ENCODE data around the gene SLC15A3.

The SLC15A3 gene

DNA sequence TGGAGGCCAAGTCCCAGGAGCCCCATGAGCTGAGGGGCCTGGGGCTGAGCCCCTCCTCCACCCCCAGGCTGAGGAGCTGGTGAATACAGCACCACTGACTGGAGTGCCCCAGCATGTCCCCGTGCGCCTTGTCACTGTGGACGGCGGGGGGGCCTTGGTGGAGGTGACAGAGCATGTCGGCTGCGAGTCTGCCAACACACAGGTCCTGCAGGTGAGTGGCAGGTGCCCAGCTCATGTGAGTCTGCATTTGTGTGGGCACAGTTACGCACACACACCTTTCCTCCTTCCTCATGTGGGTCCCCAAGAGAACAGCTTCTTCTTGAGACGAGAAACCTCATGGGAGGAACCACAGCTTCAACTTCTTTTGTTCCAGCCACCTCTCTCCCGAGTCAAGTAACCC lies 20.1 kb downstream of the SLC15A3 start:
- DNase-seq: no peak

DNA sequence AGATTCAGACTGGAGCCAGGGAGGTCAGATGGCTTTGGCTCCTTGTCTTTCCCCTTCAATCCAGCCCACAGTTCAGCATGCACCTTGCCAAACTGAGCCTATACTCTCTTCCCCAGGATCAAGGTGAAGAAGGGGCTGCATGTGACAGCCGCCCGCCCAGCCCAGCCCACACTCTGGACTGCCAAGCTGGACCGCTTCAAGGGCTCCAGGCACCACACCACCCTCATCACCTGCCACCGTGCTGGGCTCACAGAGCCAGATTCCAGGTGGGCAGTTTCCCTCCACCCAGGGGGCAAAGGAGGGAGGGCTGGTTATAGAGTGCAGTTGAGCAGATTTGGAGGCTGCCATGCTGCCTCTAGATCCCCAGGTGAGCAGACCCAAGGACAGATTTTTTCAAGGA lies 21.6 kb downstream of the SLC15A3 start:
- no peak for DNase-seq

DNA sequence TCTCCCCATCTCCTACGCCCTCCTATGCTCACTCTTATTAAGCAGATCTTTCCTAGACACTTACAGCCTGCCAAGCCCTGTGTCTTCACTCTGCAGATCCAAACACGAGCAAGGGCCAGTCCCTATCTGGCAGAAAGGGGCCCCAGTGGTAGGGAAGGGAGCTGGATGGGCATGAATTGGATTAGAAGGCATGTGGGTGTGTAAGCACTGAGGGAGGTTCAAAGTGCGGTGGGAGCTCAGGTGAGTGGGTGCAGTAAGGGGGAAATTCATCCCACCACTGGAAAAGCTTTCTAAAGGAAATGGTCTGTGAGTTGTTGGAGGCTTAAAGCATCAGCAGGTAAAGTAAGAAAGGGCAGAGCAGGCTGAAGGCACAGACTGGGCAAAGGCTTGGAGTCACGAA lies 22.2 kb downstream of the SLC15A3 start:
- DNase-seq: no peak

DNA sequence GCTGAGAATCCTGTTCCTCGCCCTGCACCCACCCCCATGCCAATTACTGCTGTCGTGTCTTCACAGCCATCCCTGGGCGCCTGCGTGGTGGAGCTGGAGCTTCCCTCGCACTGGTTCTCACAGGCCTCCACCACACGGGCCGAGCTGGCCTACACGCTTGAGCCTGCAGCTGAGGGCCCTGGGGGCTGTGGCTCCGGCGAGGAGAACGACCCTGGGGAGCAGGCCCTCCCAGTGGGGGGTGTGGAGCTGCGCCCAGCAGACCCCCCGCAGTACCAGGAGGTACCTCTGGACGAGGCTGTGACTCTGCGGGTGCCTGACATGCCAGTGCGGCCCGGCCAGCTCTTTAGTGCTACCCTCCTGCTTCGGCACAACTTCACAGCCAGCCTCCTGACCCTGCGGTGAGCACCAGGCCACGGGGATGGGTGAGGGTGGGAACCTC lies 23.4 kb downstream of the SLC15A3 start:
- peak in 1 of 58 donors; percentile 15 for DNase-seq

DNA sequence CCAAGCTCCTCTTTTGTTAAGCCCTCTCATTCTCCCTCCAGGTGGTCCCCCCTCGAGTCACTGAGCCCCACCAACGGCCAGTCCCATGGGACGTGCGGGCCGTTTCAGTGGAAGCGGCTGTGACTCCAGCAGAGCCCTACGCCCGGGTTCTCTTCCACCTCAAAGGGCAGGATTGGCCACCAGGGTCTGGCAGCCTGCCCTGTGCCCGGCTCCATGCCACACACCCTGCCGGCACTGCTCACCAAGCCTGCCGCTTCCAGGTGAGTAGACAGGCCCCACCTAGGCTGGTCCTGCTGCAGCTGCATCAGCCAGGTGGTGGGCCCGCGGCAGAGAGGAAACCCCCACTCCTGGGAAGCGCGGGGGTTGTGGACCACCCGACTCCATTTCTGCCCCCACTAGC lies 24.4 kb downstream of the SLC15A3 start:
- DNase-seq: no peak

DNA sequence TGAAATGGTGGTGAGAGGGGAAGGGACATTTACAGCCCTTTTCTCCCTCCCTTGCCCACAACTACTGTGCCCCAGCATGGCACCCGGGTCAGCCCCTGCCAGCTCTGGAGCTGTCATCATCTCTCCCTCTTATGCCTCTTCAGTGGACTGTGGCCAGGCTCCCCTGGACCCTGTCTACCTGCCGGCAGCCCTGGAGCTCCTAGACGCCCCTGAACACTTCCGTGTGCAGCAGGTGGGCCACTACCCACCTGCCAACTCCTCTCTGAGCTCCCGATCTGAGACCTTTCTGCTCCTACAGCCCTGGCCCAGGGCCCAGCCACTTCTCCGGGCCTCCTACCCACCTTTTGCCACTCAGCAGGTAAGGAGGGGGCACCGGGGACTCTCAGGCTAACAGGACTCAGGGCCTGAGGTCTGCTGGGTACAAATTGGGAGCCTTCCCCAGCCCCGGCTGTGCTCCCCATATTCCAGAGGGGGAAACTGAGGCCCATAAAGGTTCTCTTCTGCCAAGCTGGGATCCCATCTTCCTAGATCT lies 24.8 kb downstream of the SLC15A3 start:
- no peak for DNase-seq

DNA sequence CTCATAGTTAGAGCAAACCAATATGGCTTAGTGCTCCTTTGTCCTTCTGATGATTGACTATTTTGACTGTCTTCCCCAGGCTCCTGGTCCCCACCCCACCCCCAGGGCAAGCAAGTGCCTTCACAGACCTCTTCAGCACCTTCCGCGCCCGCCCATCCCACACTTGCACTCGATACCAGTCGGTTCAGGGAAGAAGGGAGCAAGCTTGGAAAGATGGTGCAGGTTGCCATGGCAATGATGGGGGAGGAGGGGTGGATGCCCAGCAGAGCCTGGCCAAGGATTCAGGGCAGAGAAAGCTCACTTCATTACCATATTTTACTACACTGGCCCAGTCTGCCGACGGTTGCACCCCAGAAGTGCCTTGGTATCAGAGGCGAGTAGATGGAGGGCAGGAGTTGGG lies 25.5 kb downstream of the SLC15A3 start:
- peak in 22 of 58 donors; percentile 10 to 70 (median 42) for DNase-seq

GRCh38 chr11:60925868-60926267 lies 26.1 kb downstream of the SLC15A3 start:
- DNase-seq: no peak

- DNase-seq: peak in 5 of 58 donors; percentile 11 to 60 (median 49)
Observed at GRCh38 chr11:60924906-60925853, 26.8 kb downstream of the SLC15A3 start.

DNA sequence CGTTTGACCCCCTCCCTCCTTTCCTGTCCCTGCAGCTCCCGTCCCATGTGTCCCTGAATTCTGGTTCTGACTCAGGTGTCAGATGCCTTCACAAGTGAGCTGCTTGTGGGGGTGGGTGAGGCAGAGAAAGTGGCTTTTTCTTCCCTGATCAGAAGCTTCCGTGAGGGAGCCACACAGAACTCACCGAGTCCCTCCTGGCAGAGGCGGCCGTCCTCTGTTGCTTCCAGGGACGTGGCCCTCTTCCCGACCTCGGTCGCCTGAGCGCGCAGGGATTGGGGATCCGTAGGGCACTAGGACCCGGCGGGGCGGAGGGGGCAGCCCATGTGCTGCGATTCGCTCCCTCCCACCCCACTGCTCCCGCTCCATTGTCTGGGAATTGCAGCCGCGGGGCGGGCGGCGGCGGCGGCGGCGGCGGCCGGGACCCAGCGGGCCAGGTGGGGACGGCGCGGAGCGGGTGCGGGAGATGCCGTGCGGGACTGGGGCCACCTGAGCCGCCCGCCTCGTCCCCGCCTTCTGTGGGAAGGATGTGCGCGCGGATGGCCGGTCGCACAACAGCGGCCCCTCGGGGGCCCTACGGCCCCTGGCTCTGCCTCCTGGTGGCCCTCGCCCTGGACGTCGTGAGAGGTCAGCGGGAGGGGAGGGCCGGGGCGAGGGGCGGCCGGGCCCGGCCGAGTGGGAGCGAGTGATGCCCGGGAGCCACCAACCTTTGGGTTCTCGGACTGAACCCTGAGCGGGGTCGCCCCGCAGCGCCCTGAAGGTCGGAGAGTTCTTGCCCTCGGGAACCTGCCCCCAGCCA lies 27.7 kb downstream of the SLC15A3 start, which contains the start of gene TMEM132A:
Gene TMEM132A, plus strand, starts transcription at position 351 of the 796 bp plus-strand sequence. Its CDS starts 174 bp downstream, at position 525.
- DNase-seq: peak in 57 of 58 donors; percentile 34 to 88 (median 69)

DNA sequence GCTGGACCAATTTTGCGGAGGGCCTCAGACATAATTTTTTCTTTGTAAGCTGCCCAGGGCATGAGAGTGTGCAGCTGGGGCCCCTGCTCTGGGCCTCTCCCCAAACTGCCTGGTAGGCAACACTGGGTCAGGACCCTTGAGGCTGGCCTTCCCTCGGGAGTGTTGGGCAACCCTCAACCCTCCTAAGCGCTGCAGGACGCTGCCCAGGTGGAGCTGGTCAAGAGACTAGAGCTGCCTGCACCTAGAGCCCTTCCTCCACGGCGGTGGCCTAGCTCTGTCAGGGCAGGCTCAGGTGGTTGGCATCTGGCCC lies 28.2 kb downstream of the SLC15A3 start:
- no peak for DNase-seq

GRCh38 chr11:60923326-60923725 lies 28.6 kb downstream of the SLC15A3 start:
- DNase-seq: peak in 7 of 58 donors; percentile 18 to 65 (median 40)

- DNase-seq: no peak
Observed at GRCh38 chr11:60922906-60923305, 29.1 kb downstream of the SLC15A3 start.

GRCh38 chr11:60921777-60922335 lies 30.1 kb downstream of the SLC15A3 start:
- DNase-seq: no peak

DNA sequence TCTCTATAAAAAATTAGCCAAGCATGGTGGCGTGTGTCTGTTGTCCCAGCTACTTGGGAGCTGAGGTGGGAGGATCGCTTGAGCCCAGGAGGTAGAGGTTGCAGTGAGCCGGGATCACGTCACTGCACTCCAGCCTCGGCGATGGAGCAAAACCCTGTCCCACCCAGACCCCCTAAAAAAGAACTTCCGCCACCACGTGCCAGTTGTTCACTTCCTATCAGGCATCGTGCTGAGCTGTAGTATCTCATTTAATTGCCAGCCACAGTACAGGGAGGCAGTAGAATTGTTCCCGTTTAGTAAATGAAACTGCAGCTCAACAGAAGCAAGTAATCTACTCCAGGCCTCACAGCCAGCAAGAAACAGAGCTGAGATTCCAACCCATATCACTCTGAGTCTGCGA lies 30.7 kb downstream of the SLC15A3 start:
- DNase-seq: no peak

DNA sequence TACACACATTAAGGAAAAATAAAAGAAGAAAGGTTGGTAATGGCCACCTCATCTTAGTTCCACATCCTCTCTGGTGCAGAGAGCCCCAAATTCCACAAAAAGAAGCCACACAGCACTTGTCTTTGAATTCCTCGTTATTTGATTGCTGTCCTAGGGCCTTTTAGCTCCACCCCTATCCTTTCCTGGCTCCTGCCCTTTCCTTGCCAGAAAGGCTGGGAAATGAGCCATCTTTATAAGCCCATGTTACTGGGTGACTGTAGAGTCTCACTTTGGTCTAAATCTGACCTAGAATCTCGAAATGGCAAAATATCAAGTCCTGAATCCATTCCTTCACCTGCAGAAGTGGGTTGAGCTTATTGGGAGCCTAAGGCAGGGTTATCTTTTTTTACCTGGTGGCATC lies 32.0 kb downstream of the SLC15A3 start:
- peak in 2 of 58 donors; percentile 6 to 13 for DNase-seq

DNA sequence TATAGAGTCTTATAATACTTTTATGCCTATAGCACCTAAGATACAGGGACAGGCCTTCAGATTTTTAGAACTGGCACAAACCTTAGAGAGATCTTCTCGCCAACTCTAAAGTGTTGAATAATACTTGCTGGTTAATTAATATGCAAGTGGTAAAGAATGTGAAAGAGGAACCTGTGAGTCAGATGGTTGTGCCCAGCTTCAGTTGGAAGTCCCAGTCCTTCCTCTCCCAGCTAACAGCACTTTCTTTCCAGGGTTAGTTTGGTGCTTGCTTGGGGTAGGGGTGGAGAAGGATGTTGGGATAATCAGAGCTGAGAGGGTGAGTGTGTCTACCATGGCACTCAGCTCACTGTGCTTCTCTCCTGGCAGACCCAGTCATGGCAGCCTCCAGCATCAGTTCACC lies 32.7 kb downstream of the SLC15A3 start:
- DNase-seq: peak in 1 of 58 donors; percentile 14

GRCh38 chr11:60918939-60919265 lies 33.1 kb downstream of the SLC15A3 start:
- peak in 1 of 58 donors; percentile 14 for DNase-seq

DNA sequence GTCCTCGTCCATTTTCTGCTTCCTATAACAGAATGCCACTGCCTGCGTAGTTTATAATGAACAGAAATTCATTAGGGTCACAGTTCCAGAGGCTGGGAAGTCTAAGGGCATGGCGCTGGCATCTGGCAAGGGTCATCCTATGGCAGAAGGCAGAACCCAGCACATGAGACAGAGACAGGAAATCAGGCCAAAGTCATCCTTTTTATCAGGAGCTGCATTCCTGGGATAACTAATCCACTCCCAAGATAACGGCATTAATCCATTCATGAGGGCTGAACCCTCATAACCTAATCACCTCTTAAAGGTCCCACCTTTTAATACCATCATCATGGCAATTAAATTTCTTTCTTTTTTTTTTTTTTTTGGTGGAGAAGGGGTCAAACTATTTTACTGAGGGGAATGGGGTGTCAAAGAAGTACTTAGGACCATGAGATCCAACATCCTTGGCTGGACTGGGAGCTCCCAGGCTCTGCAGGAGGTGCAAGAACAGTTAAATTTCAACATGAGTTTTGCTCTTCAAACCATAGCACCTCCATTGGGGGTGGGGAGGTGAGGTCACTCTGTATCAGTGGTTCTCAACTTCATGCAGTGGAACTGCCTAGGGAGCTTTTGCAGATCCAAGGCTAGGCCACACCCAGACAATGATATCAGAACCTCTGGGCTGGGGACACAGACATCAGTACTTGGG lies 33.6 kb downstream of the SLC15A3 start:
- DNase-seq: no peak

DNA sequence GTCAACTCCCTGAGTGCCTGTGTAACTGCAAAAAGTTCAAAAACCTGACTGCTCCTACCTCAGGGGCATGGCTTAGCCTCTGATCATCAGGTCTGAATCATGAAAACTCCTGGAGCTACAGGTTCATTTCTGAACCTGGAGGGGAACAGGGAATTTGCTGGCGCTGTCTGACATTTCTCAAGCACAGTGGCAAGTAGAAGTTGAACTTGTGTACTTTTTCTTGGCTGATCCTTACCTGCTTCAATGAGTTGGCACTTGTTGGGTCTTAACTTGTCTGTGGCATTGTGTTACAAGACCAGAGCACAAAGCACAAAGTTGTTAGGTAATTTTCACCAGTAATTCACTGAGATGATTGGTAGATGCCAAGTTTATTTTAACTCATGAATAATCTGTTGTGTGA lies 34.7 kb downstream of the SLC15A3 start:
- DNase-seq: no peak

DNA sequence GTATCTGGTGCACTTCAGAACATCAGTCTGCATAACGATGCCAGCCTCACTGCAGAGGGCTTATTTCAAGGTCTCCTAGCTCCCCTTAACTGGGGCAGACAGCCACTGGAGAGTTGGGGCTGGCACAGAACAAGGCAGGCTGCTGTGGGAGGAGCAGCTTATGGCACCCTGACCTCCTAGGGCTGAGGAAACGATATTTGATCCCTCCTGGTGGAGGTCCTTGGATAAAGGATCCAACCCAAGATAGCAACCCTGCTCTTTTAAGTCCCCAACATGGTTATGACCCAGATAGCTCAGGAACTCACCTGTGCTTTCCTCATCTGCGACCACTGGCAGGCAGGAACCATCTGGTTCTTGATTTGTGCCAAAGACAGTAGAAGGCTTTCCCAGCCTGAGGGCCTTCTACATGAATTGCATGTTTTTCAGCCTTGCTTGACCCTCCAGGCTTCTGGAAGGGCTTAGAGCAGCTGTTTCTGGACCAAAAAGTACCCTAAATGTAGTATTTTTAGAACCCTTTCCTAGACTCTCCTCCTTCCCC lies 35.2 kb downstream of the SLC15A3 start:
- DNase-seq: no peak

All from anterior cingulate cortex (tissue), 58 donors.